Kasumi-1 (cell line): ENCODE data around the gene CDH10.
A peak's percentile ranks its signal among the peaks of the same experiment; 100 is the strongest.

ENCODE experiments used
- DNase-seq, 2 experiments: peaks; one replicate each; lab custom pipeline; 2025; lab: John Stamatoyannopoulos, UW

The CDH10 gene

DNA sequence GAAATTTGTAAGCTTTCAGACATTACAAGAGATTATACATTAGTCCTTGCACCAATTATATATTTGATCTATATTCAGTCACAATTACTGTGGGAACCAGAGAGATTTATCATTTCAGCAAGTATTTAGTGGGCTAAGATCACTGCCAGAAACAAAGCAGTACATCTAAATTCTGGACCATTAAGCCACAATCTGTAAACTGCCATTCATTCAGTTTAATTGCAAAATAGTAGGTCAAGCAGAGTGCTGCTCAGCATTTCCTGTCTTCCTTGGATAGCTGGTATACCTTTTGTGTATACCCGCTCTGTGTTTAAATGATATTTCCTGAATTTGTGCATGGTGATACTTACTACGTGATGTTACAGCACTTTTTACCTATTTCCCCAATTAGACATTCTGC, 42.6 kb downstream of the CDH10 start:
- no peak for DNase-seq

DNA sequence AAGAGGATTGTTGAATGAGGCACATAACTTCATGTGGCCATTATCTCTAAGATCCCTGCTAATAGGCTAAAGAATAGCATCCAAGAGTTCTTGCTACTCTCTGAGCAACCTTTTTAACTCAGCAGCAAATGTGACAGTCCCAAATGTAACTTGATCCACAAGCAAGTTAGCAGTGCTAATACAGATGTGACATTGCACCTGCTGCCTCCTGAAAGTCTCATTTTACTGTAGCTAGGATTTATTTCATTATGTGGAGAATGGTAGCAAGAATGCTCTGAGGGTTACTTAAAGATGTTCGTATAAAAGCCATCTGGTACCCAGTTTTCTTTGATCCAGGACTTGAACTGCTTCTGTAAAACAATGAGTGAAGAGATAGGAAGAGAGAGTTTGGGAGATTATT, 45.8 kb downstream of the CDH10 start:
- no peak for DNase-seq

DNA sequence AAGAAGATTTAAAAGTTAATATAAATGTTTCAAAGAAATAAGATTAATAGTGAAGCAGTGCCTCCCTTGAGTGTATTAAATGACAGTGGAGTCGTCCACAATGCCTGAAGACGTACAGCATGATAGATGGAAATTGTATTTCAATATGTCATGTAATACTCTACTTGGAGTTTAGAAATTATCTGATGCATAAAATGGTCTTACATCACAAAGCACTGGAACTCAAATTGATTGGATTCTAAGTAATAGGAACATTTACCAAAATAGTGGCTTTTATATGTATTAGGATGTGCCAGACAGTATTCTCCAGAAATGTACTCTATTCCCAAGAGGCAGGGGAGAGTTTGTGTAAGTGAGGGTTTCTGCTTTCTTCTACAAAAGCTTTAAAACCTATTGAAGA, 49.4 kb downstream of the CDH10 start:
- no peak for DNase-seq

DNA sequence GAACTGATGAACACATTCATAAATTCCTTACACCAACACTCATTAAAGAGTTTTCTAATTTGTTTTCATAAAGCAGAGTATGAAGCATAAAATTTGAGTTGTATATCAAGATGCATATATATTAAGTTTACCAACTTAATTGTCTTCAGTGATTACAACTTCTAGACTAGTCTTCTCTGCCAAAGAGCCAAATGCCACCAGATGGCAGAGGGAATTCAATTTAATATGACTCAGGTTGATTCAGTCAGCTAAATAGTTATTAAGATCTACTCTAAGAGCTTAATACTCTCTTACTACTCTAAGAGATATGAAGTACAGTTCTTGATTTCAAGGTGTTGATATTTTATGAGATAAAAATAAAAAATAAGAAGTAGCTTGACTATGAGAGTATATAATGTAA, 53.4 kb downstream of the CDH10 start:
- DNase-seq, result no peak

DNA sequence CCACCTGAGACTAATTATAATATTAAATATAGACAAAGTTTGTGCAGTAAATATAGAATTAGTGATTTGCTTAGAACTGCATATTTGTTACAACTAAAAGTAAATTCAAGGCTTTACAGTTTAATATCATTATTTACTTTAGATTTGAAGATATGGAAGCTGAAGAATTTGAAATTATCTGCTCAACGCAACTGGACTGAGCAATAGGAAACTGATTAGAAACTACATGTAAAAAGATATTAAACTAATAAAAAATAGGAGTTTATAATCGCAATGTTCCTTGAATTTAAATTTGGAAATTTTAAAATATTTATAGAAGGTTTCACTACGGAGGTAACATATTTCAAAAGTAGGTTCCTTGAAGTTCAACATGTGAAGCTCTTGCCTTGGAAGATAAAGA, 55.2 kb downstream of the CDH10 start:
- no peak for DNase-seq

DNA sequence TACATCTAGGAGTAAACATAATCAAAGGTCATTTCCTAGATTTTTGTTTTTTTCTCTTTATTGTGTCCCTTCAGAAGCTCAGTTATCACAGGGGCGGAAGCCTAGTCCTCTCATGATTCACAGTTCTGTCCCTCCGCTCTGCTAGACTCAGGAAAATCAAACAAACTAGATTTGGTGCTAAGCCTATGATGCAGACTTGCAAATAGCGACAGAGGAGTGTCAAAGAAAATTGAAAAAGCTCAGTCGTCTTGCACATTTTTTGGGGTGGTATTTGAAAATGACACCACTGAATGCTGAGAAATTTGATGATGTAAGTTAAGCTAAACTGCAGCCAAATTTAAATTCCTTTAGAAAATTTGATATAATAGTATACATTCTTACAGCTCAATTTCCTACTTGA, 59.0 kb downstream of the CDH10 start:
- DNase-seq, result no peak

DNA sequence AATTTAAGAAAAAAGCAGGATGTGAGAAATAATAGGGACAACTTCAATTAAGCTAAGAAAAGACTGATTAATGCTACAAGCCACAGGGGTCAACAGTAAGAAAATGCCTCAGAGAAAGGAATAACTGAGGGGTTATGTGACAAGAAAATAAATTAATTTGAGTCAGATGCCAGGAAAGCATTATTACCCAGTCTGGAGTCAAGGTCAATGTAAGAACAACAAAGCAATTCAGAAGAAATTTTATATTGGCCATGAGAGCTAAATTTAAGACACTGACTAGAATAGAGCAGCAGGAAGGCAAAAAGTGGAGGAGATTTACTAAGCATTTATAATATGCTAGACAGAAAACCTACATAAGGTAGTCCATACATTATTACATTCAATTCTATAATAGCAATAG, 73.5 kb downstream of the CDH10 start:
- no peak for DNase-seq

DNA sequence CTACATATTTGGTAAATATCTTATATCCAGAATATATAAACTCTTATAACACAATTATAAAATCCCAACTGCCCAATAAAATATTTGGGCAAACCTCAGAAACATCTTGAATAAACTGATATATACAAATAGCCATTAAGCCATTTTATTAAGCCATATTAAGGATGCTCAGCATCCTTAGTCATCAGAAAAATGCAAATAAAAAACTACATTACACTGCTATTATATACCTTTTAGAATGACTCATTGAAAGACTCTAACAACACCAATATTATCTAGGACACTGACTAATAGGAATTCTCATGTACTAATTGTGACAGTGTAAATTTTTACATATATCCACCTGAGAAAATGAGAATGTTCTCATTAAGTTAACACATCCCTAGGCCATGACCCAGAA, 77.8 kb downstream of the CDH10 start:
- DNase-seq, result no peak

DNA sequence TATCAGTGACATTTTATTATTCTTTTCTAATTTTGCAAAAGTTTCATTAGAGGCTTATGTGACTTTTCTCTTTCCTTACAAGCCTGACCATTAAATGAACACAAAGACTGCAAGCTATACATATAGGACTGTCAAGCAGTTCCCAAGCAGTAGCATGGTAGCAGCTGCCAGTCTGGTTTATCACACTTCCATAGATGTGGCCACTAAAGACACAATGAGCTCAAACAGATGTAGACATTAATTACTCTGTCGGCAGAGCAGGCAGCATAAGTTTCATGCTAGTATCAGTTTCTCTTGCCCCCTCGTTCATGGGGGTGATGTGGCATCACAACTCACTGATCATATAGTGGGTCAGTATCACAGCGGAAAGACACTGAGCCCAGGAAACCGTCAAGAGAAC, 89.5 kb downstream of the CDH10 start:
- no peak for DNase-seq

DNA sequence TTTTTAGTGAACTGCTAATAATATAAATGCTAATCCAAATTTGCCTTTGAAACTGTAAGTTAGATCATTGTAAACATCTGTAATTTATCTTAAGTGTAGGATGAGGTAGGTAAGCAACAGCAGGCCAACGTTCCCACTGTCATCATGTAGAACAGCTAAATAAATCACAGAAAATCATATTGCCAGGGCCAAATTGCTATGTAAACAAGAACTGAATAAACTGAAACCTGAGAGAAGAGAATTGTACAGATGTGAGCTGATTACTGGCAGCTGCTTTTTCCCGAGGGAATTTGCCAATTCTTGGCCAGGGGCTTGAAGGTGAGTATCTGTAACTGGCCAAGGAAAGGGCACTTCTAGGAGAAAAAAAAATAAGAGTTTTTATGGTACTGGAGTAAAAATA, 97.6 kb downstream of the CDH10 start:
- no peak for DNase-seq

DNA sequence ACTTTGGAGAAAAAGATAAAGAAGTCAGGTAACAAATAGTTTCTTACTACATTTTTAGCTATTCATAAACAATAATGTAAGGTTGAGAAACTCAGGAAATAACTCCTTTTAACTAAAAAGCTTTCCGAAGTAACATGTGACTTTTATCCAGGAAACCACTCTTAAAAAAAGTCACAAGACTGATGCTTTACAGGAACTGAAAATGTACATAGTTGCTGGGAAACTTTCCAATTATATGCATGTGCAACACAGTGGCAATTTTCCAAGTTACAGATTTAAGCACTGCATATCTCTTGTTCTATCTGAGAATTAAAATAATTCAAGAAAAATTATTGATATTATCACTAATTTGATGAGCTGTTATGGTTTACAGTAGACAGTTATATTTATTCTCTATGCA, 105.2 kb downstream of the CDH10 start:
- DNase-seq, result peak; percentile 86 to 89

DNA sequence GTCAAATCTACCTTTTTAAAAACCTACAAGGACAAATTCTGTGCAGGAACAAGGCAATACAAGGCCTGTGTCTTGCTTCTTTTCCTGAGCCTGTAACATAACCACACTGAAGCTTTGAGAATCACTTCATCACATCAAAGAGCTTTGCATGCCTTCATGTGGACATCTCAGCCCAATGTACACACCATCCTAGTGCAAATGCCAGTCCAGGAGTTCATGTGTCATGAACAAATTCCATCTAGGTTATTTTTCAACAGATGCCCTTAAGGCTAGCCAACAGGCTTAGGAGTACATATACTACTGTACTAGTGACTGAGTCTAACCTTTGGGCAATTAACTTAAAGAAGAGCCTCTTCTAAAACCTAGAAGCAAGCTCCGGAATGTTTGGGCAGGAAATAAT, 106.4 kb downstream of the CDH10 start:
- DNase-seq, result no peak

DNA sequence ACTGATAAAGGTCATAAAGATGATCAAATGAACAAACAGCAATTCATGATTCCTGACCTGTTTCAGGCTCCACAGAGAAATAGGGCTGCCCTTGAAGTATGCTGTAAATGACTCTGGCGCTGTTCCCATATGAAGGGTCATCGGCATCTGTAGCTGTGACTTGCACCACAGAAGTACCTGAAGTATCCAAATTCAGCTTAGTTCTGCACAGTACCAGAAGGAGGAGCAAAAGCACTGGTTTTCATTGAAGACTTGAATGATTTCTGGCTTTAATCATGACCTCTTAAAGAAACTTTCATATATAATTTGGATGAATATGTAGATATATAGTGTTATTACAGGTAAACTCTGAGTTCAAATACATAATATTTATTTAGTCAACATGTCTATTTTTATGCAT, 109.1 kb downstream of the CDH10 start:
- peak; percentile 6 to 9 for DNase-seq

DNA sequence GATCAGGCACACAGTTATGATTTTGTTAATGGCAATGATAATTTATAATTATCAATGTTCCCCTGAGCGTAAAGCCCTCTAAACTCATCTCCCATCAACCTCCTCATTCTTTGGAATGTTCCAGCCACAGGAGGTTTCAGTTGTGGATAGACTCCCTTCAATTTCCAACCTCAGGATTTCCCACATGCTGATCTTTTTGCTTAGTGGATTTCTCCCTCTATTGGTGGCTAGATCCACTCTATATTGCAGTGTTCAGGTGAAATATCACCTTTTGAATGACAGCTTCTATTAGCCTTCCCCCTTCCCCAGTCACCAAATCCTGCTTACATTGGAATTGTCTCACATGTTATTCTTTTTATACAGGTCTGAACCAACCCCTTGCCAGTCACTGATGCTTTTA, 113.9 kb downstream of the CDH10 start:
- DNase-seq, result no peak

DNA sequence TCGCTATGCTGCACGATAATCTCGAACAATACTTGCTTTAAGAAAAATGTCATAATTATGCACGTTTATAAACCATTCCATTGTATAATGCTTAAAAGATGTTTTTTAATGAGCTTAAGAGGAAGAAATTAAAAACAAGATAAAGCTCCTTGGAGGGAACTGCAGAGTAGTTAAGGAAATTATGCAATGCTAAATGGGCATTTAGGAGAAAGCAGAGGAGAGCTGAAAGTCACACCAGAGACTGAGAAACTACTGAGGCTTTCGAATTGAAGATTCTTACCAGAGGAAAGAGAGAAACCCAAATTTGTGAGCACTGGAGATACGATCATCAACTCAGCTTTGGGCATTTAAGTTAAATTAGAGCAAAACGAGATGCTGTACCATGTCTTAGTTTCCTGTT, 119.4 kb downstream of the CDH10 start:
- peak in 1 of 2 experiments; percentile 4 for DNase-seq

DNA sequence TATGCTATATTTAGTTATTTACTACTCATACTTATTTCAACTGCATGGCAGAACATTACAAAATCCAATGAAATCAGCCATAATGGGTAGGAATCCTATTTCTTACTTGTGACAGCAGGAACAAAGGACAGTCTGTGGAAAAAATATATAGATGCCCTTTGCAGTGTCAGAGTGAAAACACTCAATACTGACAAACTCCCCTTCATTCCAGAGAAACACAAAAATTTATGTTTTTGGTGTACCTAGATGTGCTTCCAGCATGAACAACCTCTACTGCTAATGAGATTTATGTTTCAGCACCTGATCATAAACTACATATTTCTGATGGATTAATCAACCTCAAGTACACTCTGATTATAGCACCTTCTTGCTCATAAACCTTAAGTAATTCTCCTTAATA, 132.4 kb downstream of the CDH10 start:
- no peak for DNase-seq

DNA sequence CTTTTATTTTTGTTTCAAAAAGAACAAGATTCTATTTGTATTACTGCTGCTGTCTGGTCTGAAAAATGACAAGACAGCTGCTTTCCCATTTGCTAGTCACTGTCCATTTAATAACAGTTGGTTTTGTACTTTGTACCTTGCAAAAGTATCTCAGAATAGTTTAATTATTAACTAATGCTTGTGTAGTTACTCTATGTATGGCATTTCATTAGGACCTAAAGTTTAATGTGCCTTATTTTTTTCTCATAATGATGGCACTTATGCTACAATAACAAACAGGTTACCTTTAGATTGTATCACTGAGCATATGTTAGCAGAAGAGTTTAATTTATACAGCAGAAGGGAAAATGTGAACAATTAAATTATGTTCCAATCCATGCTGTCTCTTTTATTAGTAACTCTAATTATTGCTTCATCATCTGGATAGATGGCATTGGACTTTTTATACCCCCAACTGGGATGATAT, 134.2 kb downstream of the CDH10 start:
- no peak for DNase-seq

DNA sequence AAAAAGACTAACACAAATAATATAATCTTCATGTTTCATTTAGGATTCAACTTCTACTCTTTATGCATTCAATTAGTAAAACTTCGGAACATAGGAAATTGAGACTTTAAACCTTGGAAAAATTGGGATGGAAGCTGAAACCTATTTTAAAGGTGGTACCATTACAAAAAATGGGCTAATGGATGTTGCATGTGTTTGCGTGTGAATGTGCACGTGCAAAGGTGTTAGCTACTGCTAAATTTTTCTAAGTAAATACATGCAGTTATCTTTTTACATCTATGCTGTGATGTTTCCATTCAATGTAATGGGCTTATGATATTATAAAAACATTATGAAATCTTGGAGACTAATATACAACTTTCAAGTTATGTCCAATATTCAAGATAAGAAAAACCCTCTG, 134.8 kb downstream of the CDH10 start:
- DNase-seq, result no peak

DNA sequence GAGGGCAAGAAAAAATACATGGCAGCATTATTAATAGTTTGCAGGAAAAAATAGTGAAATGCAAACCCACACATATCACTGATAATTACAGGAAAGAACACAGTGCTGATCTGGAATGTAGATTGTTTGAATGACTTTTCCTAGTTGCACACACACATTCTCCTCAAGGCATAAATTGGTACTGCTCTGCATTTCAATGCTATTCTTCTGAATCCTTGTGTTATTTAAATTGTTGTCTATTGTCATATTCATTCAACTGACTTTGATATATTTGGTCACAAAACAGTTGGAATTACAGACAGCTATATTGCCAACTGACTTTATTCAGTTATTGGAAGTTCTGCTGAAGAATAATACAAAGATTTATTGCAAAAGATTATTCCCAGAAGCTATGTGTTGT, 139.5 kb downstream of the CDH10 start:
- DNase-seq, result no peak

DNA sequence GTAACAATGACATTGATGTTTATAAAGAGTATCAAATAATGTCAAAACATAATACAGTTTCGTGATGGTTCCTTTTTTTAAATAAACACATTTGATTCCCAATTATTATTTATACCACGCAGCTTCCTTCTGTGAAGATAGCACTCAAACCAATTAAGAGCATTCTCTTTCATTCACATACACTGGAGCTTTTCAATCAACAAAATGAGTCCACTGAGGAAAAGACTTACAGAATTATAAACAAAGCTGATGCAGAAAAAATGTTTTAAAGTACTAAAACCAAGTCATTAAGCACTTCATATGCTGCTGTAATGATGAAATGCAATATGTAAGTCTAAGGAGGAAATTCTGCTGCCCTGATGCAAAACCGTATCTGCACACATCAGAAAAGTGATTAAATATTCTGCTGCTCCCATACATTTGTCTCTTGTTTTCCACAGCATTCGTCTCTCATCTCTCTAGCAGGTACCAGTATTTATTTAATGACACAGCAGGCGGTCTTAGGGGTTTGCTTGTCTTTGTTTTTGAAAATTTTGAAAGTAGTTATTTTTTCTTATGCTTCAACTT, 147.1 kb downstream of the CDH10 start:
- DNase-seq, result no peak

DNA sequence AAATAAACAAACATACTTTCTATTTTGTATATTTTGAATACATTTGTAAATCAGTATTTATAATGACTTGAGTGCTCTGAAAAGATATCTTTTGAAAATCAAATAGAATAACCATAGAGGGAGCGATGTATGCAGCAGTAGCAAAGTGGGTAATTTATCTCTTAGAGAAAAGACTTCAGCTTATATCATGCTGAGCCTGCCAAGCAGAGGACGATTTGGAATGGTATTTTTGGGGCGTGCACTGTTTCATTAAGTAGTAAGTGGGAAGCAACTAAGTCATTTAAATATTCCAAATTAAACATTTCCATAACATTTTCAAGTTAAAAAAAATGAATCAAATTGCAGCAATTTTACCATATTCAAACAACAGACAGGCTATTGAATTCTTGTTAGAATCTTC, 147.6 kb downstream of the CDH10 start:
- DNase-seq, result no peak

DNA sequence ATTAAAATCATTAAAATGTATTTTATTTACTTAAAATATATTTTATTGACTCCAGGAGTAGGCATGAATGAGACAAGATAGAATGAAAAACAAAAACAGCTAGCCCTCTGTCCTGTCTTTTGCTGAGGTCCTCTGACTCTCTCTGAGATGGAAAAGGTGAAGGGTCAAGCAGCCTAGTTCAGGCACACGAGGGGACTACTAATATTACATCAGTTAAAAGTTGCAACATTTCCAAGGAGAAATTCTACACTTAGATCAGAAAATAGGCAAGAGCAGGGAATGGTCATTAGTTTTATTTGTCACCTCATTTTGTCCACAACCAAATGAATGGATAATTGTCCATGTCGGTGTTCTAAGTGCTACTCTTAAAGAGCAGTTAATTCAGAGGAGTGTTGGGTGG, 148.5 kb downstream of the CDH10 start:
- no peak for DNase-seq

DNA sequence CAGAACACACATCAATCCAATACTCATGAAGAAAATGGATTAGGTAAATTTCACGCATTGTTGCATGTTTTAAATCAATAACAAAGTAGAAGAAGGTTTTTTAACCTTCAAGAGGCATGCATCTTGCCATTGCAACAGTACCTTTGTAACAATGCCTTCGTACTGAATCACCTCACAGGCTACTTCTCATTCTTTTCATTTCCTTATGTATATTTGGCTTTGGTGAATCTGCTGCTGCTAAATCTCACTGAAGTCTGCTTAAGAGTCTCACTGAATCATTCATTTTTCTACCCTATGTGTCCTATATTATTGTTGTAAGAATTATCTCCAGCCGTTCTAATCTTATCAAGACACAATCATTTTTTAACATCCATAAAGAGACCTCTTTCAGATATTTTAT, 152.5 kb downstream of the CDH10 start:
- no peak for DNase-seq

DNA sequence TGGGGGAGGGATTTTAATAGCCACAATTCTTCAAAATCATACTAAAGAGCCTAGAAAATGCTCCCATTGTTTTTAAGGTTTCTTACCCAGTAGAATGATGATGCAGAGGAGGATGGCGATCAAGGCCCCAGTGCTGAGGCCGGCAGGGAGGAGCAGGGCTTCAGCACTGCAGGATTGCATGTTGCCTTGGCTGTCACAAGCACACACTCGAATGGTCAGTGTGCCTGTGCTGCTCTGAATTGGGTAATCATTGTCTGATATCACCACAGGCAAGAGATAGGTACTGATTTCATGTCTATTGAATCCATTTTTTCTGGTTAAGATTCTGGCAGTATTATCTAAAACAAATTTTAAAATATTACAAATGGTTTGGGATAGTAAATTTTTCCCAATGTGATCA, 153.3 kb downstream of the CDH10 start:
- no peak for DNase-seq
